Thoracic aorta (tissue), 2 donors: ENCODE results near the gene PLXNA2. TPM values are rescaled to one million over a fixed set of nuclear protein-coding genes. Genes with fewer than 3 reads are reported as not detected.

ENCODE experiments used
- ATAC-seq: fragments of 150-250 bp; one replicate; pipeline ENCODE4 v1.8.0; 2017; ENCODE audit warnings: low read depth; ENCODE audit not compliant: insufficient number of reproducible peaks, low FRiP score
- DNase-seq: peaks from one replicate; pipeline ENCODE4 v3.0.0-alpha.2; 2020; ENCODE audit warnings: low spot score
- H3K27ac ChIP-seq, 2 donors: fragments of 200-600 bp; sonication (generic); 1 replicate in 1 of 2; 2 replicates in 1 of 2; pipeline ENCODE4 v1.5.1; 2016; ENCODE audit warnings: mild to moderate bottlenecking in 2 of 2, moderate library complexity in 2 of 2
- H3K27me3 ChIP-seq: fragments of 200-600 bp; sonication (generic); replicated peaks from 2 replicates; pipeline ENCODE4 v1.6.0; 2016; ENCODE audit warnings: mild to moderate bottlenecking; ENCODE audit not compliant: insufficient read depth
- H3K36me3 ChIP-seq: fragments of 200-600 bp; sonication (generic); one replicate; pipeline ENCODE4 v1.5.1; 2016
- H3K4me1 ChIP-seq, 2 donors: fragments of 200-600 bp; sonication (generic); 1 replicate in 1 of 2; 2 replicates in 1 of 2; pipeline versions ENCODE4 v1.5.1 to v1.6.0; 2016; ENCODE audit warnings: low read depth in 2 of 2, mild to moderate bottlenecking in 1 of 2; ENCODE audit not compliant: control insufficient read depth in 1 of 2
- H3K4me3 ChIP-seq: fragments of 200-600 bp; sonication (generic); 2 replicates; pipeline ENCODE4 v1.5.1; 2016; ENCODE audit warnings: mild to moderate bottlenecking
- H3K9me3 ChIP-seq: fragments of 200-600 bp; sonication (generic); 2 replicates; pipeline ENCODE4 v1.5.1; 2016
- total RNA-seq, 2 donors: library from RNA; depleted of rRNA; stranded (reverse); fragments of >200 nt; gene quantifications; one replicate each; pipeline versions ENCODE4 v1.1.0 to v1.2.3, GENCODE V29; 2016
- TF ChIP-seq, protein P1 (sequence below): fragments of 200-600 bp; sonication (generic); IDR thresholded peaks from one replicate; pipeline ENCODE4 v1.5.1; 2019; ENCODE audit warnings: antibody characterized with exemption

Gene PLXNA2
- total RNA-seq, 2 donors from 2014 or later, result 30.2 to 62.2 TPM

DNA sequence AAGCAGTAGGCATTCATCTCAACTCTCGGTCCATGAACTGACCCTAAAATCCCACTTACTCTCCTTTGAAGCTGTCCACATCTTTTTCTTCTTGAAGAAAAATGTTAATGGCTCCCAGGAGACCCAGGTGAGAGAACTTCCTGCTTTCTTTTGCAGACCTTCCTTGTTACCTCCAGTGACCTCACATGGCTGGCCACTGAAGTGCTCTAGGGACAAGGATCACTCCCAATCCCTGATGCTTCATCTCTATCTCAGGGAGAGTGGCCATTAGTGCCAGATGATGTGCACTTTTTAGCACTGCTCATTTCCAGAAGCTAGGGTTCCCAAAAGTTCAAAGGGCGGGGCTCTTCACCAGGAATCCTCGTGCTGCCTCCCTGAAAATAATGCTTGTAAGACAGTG lies 16.2 kb downstream of the PLXNA2 start:
- ATAC-seq, result no peak
- TF ChIP-seq, protein P1, sequence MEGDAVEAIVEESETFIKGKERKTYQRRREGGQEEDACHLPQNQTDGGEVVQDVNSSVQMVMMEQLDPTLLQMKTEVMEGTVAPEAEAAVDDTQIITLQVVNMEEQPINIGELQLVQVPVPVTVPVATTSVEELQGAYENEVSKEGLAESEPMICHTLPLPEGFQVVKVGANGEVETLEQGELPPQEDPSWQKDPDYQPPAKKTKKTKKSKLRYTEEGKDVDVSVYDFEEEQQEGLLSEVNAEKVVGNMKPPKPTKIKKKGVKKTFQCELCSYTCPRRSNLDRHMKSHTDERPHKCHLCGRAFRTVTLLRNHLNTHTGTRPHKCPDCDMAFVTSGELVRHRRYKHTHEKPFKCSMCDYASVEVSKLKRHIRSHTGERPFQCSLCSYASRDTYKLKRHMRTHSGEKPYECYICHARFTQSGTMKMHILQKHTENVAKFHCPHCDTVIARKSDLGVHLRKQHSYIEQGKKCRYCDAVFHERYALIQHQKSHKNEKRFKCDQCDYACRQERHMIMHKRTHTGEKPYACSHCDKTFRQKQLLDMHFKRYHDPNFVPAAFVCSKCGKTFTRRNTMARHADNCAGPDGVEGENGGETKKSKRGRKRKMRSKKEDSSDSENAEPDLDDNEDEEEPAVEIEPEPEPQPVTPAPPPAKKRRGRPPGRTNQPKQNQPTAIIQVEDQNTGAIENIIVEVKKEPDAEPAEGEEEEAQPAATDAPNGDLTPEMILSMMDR, result no peak
- no peaks in the 10 kb centered on the region for H3K36me3 ChIP-seq

DNA sequence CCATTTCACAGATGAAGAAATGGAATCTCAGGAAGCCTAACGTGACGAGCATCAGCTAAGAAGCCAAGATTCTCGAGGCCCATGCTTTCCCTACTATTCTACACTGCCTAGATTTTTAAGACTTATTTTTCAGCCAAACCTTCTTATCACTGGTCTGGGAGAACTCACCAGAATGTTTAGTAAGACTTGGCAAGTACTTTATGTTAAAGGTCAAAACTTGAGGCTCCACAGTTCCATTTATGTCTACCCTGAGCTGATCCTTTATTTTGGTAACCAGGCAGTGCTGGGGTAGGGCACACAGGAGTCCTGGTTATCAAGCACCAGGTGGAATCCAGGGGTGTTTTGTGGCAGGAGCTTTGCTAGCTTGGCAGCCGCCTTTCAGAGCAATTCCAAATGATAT lies 16.8 kb downstream of the PLXNA2 start:
- no peak for ATAC-seq
- no peak overlapping the region for H3K4me3 ChIP-seq
- no peaks in the 10 kb centered on the region for H3K36me3 ChIP-seq
- H3K27ac ChIP-seq, result peak overlapping the region; percentile 68 to 88
- TF ChIP-seq, protein P1, result no peak
- H3K4me1 ChIP-seq, result peaks cover 31 to 66% of the 10 kb centered on the region in 2 donors
- no peaks in the 10 kb centered on the region for H3K9me3 ChIP-seq
- no peaks in the 10 kb centered on the region for H3K27me3 ChIP-seq
- DNase-seq, result no peak

More for the DNA sequence above, 16.2 kb downstream of the PLXNA2 start:
- no peak overlapping the region for H3K4me3 ChIP-seq
- DNase-seq, result no peak
- H3K27ac ChIP-seq, result peak overlapping the region; percentile 68 to 88
- H3K9me3 ChIP-seq, result no peaks in the 10 kb centered on the region
- no peaks in the 10 kb centered on the region for H3K27me3 ChIP-seq
- peaks cover 36 to 72% of the 10 kb centered on the region in 2 donors for H3K4me1 ChIP-seq

DNA sequence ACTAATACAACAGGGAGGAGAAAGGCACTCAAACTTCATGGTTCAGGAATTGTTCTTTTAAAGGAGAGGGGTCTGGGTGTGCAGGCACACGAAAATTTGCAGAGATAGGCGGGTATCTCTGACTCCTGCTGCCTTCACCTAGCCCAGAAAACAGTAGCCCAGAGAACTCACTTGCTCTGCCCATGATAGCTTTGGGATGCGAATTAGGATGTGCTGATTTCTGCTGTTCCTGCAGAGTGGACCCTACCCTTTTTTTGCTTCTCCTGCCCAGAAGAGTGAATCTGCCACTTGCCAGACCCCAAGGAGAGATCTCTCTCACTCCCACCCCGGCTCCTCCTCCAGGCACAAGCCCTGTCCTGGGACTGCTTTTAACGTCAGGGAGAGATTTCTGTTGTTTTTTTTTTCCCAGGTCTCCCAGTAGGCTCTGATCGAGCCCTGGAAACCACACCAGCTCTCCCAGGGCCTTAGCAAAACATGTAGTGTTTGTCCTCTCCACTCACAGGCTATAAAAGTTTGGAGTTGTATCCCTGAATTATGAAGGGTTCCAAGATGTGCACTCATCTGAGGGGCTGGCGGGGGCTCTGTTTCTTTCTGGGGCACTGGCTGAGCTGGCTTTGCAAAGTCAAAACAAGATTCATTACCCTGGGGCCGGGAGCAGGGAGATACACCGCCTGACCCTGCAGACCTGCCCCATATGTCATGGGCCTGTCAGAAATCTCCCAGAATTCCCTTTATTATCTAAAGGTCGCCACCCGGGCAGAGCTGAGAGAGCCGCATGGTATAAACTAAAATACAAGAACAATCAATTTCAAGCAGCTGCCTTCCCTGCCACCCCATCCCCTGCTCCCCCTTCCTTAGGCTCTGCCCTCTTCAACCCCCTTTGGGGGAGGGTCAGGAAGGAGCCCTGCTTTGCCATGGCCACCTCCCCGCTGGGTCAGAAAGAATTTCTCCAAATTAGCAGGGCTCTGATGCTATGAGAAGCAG lies 17.9 kb downstream of the PLXNA2 start:
- DNase-seq (no peak), ATAC-seq (no peak)
- H3K36me3 ChIP-seq, result no peaks in the 10 kb centered on the region
- peaks cover 21 to 66% of the 10 kb centered on the region in 2 donors for H3K4me1 ChIP-seq
- H3K27me3 ChIP-seq, result no peaks in the 10 kb centered on the region
- TF ChIP-seq, protein P1, result no peak
- peak overlapping the region; percentile 68 to 88 for H3K27ac ChIP-seq
- no peaks in the 10 kb centered on the region for H3K9me3 ChIP-seq
- H3K4me3 ChIP-seq, result peak overlapping the region; percentile 7

DNA sequence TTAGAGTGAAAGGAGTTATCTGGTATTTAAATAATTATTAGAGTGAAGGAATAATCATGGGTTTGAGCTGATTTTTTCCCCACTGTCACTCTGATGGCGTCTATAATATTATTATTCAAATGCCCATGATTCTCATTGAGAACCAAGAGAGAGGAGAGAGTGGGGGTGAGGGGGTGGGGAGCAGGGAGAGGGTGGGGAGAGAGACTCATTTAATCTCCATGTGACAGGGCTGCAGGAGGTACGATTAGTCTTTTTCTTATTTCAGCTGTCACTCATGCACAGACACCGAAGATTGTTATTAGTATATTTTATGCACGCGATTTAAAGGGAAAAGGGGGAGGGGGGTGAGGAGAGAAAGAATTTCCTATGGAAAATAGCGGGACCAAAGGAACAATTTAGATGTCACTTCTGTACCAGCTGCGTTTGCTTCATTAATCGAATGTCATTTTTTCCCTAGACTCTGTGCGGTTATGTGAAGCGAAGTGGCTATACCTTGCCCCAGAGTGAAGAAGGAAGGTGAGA lies 19.9 kb downstream of the PLXNA2 start:
- no peak overlapping the region for H3K27ac ChIP-seq
- ATAC-seq, result no peak

DNA sequence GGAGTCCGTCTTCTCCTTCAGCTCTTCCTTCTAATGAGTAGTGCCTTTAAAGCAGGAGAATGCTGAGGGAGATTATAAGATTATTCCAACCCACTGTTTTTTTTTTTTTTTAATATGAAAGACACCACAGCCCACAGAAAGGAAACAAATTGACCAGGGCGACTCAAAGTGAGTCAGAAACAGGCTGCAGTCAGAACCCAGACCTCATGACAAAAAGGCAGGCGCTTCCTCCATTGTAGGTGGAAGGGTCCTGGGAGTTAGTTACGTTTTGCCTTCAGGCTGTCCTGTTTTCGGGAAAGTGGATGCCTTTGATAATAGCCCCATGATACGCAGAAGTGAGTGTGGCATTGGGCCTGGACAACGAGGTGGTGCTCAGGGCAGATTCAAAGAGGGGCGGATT lies 21.0 kb downstream of the PLXNA2 start:
- Histone ChIP-seq H3K27me3 (no peaks in the 10 kb centered on the region), H3K4me1 (peaks cover 38 to 77% of the 10 kb centered on the region in 2 donors), H3K27ac (no peak overlapping the region), H3K4me3 (no peak overlapping the region), H3K36me3 (no peaks in the 10 kb centered on the region), H3K9me3 (no peaks in the 10 kb centered on the region)
- TF ChIP-seq, protein P1, result no peak
- no peak for DNase-seq
- ATAC-seq, result no peak

More for the DNA sequence above, 19.9 kb downstream of the PLXNA2 start:
- H3K9me3 ChIP-seq, result no peaks in the 10 kb centered on the region
- no peaks in the 10 kb centered on the region for H3K27me3 ChIP-seq
- no peak for DNase-seq
- no peak overlapping the region for H3K4me3 ChIP-seq
- peaks cover 32 to 77% of the 10 kb centered on the region in 2 donors for H3K4me1 ChIP-seq
- H3K36me3 ChIP-seq, result no peaks in the 10 kb centered on the region
- TF ChIP-seq, protein P1, result no peak
